Lower leg skin (tissue), 3 donors: ENCODE data around the gene STK36.

ENCODE experiments used
- POLR2A ChIP-seq, 2 donors: fragments of 450-650 bp; IDR thresholded peaks; one replicate each; pipeline ENCODE4 v1.6.1; 2016 to 2017; ENCODE audit warnings: antibody characterized with exemption in 2 of 2, mild to moderate bottlenecking in 1 of 2, moderate library complexity in 1 of 2
- TF ChIP-seq, protein P1 (sequence below), 3 donors: fragments of 450-650 bp; IDR thresholded peaks; one replicate each; pipeline ENCODE4 v1.5.1; 2016; ENCODE audit warnings: antibody characterized with exemption in 3 of 3, mild to moderate bottlenecking in 3 of 3, moderate library complexity in 2 of 3

DNA sequence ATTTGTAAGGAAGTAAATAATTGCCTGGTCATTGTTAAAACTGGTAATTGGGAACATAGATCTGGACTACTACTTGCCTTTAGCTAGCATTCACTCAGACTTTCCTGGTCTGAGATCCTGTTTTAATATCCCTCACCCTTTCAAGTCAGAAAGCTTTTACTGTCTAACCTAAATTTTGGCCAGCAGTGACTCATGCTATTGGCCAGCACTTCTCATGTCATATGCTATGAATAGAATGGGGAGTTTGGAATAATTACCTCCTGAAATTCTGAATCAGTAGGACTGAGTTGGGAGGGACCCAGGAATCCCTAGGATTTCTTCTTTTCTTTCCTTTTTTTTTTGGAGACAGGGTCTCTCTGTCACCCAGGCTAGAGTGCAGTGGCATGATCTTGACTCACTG is 19.3 kb downstream of the STK36 start:
- TF ChIP-seq, protein P1, sequence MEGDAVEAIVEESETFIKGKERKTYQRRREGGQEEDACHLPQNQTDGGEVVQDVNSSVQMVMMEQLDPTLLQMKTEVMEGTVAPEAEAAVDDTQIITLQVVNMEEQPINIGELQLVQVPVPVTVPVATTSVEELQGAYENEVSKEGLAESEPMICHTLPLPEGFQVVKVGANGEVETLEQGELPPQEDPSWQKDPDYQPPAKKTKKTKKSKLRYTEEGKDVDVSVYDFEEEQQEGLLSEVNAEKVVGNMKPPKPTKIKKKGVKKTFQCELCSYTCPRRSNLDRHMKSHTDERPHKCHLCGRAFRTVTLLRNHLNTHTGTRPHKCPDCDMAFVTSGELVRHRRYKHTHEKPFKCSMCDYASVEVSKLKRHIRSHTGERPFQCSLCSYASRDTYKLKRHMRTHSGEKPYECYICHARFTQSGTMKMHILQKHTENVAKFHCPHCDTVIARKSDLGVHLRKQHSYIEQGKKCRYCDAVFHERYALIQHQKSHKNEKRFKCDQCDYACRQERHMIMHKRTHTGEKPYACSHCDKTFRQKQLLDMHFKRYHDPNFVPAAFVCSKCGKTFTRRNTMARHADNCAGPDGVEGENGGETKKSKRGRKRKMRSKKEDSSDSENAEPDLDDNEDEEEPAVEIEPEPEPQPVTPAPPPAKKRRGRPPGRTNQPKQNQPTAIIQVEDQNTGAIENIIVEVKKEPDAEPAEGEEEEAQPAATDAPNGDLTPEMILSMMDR (IDR thresholded peaks at IDR 0.05), result no peak
- TF ChIP-seq POLR2A (IDR thresholded peaks at IDR 0.05), result no peak
